Fibroblast of lung (primary cell): Measurements from ENCODE around the gene SORCS3.

ENCODE experiments used
- CTCF ChIP-seq, 2 donors: IDR thresholded peaks in 1 of 2; conservative IDR thresholded peaks in 1 of 2; 1 replicate in 1 of 2; 2 replicates in 1 of 2; pipeline ENCODE4 v1.5.1; 2011 to 2012; ENCODE audit warnings: low read length in 2 of 2, control low read depth in 1 of 2, inconsistent platforms in 1 of 2, low read depth in 1 of 2, mild to moderate bottlenecking in 1 of 2
- EZH2 ChIP-seq: IDR thresholded peaks from 2 replicates; pipeline ENCODE4 v1.5.1; 2012; ENCODE audit warnings: low read length, control low read depth, mild to moderate bottlenecking; ENCODE audit errors: missing control alignments

GRCh38 chr10:104762793-104763192, 121.7 kb downstream of the SORCS3 start:
- no peak for TF ChIP-seq CTCF (conservative IDR thresholded peaks at IDR 0.05 in 1 of 2, IDR thresholded peaks at IDR 0.05 in 1 of 2; ENCODE audit: low read depth in 1 of 2, low read length in 2 of 2)
- no peak for TF ChIP-seq EZH2
